ENCODE results near the gene CDH4. TPM values are rescaled to one million over a fixed set of nuclear protein-coding genes. Genes with fewer than 3 reads are reported as not detected.

CDH4 gene
- polyA plus RNA-seq, 1 experiment = 1.5 TPM

DNA sequence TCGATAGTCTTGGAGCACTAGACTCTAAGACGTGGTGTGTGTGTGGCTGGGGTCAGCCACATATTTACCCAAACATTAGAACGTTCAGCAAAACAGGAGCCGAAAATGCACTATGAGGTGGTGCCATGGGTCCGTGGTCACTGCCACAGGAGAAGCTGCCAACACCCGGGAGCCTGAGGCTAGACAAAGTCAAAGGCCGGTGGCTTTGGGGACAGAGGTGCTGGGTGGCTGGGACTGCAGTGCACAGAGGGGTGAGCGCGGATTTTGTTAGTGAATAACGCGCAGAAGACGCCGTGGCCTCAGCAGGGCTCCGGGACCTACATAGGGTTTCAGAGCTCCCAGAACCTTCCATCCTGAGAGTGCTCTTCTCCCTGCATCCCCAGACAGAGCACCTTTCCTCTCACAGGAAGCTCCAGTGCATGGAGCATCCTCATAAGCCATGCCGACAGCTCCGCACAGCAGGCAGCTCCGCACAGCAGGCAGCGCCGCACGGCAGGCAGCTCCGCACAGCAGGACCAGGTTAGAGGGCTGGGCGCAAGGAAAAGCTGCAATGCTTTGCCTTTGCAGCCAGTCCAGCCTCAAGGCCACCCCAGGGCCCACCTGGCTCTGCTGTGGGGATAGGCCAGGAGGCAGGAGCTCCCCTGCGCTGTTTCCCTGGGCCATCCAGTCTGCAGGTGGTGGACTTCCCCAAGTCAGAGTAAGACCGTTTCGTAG is 509.5 kb downstream of the CDH4 start:
- ChIA-PET CTCF (interaction anchor here (0.8 to 1.0 kb wide), 2 partner anchors 9 to 14 kb away, joined by 3 read pairs; no protein-coding TSS in a partner anchor), POLR2A (no interaction called here)
- Histone ChIP-seq H3K36me3 (ENCODE audit: control insufficient read depth, insufficient read depth, low read length) (no peaks in the 10 kb centered on the region), H3K4me3 (ENCODE audit: low read depth, low read length) (no peak overlapping the region), H3K27me3 (ENCODE audit: control insufficient read depth, insufficient read depth, low read length) (no peaks in the 10 kb centered on the region)
- no peak for DNase-seq (ENCODE audit: low read depth)
- no peak for TF ChIP-seq CTCF (IDR thresholded peaks at IDR 0.05; ENCODE audit: insufficient read depth, low read depth, low read length)

DNA sequence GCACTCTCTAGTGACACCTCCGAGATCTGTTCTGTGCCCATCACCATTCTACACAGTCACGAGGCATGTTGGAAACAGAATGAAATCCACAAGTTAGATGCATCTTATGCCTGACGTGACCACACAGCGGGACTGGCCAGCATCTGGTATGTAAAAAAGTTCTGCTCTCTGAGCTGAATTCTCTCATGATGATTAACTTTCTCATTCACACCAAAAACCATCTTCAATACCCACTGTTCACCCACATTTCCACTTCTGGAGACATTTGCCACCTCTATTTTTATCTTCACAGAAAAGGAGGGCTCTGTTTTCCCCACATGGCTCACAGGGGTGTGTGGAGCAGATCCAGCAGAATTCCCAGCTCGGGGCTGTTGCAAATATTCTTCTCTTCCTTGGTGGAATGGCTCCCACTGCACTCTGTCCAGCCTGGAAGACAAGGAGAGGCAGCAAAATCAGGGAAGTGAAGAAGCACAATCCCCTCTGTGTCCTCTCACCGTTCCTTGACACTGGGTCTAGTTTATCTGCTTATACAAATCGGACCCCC is 510.2 kb downstream of the CDH4 start:
- Histone ChIP-seq H3K4me3 (ENCODE audit: low read depth, low read length) (no peak overlapping the region), H3K27me3 (ENCODE audit: control insufficient read depth, insufficient read depth, low read length) (no peaks in the 10 kb centered on the region), H3K36me3 (ENCODE audit: control insufficient read depth, insufficient read depth, low read length) (no peaks in the 10 kb centered on the region)
- TF ChIP-seq CTCF (IDR thresholded peaks at IDR 0.05; ENCODE audit: insufficient read depth, low read depth, low read length) = no peak
- ChIA-PET POLR2A (no interaction called here), CTCF (interaction anchor here (1.0 kb wide), 1 partner anchor 10 kb away, joined by 3 read pairs; no protein-coding TSS in a partner anchor)
- no peak for DNase-seq (ENCODE audit: low read depth)

GRCh38 chr20:61762886-61763739 is 511.1 kb downstream of the CDH4 start:
- CTCF ChIA-PET = no interaction called here
- Histone ChIP-seq H3K27me3 (ENCODE audit: control insufficient read depth, insufficient read depth, low read length) (no peaks in the 10 kb centered on the region), H3K4me3 (ENCODE audit: low read depth, low read length) (no peak overlapping the region), H3K36me3 (ENCODE audit: control insufficient read depth, insufficient read depth, low read length) (no peaks in the 10 kb centered on the region)
- DNase-seq (ENCODE audit: low read depth) = no peak
- POLR2A ChIA-PET = no interaction called here
- no peak for TF ChIP-seq CTCF (IDR thresholded peaks at IDR 0.05; ENCODE audit: insufficient read depth, low read depth, low read length)

DNA sequence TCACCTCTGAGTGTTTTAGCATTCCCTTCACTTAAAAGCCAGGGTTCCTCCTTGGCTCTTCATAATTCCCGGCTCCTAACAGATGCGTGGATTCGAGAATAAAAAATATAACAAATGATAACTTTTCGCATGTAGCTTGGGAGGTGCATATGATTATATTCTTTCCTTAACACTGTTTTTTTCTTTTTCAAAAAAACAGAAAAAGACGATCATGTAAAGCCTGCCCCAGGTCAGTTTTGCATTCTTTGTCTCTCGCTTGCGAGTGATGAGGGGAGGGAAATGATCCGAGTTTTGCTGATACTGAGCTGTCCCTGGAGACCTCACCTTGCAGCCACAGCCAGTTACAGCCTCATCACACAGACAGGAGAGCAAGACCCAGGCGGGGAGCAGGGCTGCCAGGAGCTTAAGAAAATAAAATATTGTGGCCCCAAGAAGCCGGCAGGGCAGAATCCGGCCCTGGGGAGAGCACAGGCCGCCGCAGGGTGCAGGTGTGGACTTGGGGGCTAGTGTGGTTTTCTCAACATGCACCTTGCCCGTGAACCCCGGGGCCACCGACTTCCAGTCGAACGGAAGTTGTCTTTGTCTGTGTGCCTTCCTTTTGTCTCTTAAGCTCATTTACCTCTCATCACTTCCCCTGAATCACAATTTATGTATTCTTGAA is 511.8 kb downstream of the CDH4 start:
- Histone ChIP-seq H3K27me3 (ENCODE audit: control insufficient read depth, insufficient read depth, low read length) (no peaks in the 10 kb centered on the region), H3K36me3 (ENCODE audit: control insufficient read depth, insufficient read depth, low read length) (no peaks in the 10 kb centered on the region), H3K4me3 (ENCODE audit: low read depth, low read length) (no peak overlapping the region)
- ChIA-PET POLR2A (no interaction called here), CTCF (no interaction called here)
- TF ChIP-seq CTCF (IDR thresholded peaks at IDR 0.05; ENCODE audit: insufficient read depth, low read depth, low read length) = no peak
- no peak for DNase-seq (ENCODE audit: low read depth)

Measured in BJ (cell line).